Activated CD8-positive, alpha-beta memory T cell treated with anti-CD3 and anti-CD28 coated beads for 1 hour (primary cell): Measurements from ENCODE around the gene ZNF554.
"Not testable (repeated sequence)": the region's sequence is repeated elsewhere in the genome, so short reads cannot be mapped to it uniquely, and the experiment has no call there.

Experiments used
- DNase-seq, 2 donors: peaks; one replicate each; pipeline ENCODE4 v3.0.0-alpha.2; 2020; ENCODE audit warnings: low read depth in 1 of 2; ENCODE audit errors: extremely low read depth in 1 of 2

The ZNF554 gene

DNA sequence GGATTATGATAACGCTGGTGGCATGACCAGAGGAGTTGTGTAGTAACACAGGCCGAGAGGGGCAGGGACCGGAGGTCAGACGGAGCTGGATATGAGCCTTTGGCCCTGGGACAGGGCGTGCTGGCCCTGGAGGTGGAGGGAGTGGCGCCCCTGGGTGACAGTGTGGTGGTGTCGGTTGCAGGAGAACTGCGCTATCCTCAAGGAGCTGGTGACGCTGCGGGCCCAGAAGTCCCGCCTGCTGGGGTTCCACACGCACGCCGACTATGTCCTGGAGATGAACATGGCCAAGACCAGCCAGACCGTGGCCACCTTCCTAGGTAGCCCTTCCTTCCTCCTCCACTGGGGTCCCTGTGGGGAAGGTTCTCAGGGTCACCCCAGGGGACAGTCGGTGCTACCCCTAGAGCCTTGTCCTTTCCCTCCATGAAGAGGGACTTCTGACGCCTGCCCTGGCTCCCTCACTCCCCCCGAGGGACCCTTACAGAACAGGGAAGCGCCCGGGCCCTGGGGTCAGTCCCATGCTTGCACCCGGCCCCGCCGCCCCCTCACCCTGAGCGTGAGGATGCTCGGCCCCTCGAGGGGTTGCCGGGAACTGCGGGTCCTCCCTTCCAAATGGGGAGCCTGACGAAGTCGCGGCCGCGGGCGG, 12.8 kb upstream of the ZNF554 start:
- no peak for DNase-seq

GRCh38 chr19:2807379-2808128, 12.1 kb upstream of the ZNF554 start:
- no peak for DNase-seq

GRCh38 chr19:2808129-2808941, 11.3 kb upstream of the ZNF554 start:
- DNase-seq = no peak

DNA sequence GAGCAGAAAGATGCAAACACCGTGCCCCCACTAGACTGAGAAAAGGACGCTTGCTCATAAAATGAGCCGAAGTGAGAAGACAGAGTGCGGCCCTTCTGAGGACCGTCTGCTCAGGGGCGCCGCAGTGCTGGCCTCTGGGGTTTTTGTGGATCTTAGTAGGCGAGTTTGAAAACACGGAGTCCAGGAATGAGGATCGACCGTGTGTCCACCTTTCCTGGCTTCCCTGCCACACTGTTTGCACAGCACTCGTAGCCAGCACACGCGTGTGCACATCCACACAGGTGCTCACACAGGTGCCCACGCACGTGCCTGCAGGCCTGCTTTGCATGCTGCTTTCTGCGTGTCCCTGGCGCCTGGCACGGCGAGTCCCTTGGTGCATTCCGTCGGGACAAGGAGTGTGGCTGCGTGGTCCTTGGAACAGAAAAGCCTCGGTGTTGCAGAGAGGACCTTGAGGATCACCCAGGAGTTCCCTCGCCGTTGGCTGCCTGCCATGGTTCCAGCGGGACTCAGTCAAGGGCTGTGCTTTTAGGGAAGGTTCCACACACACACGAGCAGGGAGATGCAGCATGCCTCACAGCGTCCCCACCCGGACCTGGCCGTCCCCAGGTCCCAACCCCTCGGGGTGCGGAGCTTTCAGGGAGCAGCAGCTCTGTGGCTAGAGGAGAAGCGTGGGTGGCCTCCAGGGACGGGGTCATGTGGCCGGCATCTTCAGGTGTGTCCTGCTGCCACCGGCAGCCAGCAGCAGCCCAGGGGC, 10.1 kb upstream of the ZNF554 start:
- DNase-seq = no peak

DNA sequence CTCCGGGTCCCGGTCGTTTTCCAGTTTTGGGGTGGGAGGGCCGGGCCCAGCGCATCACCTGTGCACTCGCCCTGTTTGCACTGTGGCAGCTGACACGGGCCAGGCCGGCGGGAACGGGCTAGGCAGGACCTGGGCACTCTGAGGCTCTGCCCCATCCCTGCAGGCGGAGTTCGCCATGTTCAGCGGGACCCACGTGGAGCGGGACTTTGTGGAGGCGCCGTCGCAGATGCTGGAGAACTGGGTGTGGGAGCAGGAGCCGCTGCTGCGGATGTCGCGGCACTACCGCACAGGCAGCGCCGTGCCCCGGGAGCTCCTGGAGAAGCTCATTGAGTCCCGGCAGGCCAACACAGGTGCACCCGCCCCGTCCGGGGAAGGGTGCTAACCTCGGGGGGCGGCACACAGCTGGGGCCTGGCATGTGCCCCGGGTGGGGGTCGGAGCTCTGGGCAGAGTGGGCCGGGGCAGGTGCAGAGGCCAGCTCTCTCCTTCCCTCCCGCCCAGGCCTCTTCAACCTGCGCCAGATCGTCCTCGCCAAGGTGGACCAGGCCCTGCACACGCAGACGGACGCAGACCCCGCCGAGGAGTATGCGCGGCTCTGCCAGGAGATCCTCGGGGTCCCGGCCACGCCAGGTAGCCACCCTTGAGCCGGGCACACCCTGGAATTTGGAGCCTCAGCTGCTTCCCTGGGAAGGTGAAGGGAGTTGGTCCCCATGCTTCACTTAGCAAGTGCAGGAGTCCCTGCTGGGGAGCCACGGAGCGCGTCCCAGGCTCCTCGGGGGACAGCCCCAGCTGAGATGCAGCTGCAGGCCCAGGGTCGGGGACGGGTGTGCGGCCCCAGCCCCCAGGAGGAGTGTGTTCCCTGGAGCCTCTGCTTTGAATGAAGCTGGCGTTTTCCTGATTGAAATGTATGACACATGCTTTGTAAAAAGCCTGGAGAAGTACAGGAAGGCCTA, 9.3 kb upstream of the ZNF554 start:
- DNase-seq = no peak

- DNase-seq = no peak
These were observed 8.4 kb upstream of the ZNF554 start for GRCh38 chr19:2811221-2811722.

DNA sequence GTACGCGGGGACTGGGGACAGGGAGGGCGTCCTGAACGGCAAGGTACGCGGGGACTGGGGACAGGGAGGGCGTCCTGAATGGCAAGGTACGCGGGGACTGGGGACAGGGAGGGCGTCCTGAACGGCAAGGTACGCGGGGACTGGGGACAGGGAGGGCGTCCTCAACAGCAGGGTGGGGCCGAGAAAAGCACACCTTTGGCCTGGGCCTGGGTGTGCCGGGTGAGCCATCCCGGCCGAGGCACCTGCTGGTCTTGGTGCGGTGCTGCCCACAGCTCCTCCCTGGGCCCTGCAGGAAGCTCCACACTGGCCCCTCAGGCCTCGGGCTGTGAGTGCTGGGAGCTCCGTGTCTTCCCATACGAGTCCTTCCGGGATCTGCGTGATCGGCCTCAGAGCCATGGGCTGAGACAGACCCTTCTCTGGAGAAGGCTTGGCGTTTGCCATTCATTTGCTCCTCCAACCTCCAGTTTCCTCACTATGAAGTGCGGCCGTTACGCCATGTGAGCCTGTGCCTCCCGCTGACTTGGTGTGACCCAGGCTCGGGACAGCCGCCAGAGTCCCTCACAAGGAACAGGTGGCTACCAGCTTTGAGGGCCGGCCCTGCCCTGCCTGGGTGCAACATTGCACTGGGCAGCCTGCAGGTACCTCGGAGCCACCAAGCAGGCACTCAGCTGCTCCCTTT, 7.8 kb upstream of the ZNF554 start:
- no peak for DNase-seq

DNA sequence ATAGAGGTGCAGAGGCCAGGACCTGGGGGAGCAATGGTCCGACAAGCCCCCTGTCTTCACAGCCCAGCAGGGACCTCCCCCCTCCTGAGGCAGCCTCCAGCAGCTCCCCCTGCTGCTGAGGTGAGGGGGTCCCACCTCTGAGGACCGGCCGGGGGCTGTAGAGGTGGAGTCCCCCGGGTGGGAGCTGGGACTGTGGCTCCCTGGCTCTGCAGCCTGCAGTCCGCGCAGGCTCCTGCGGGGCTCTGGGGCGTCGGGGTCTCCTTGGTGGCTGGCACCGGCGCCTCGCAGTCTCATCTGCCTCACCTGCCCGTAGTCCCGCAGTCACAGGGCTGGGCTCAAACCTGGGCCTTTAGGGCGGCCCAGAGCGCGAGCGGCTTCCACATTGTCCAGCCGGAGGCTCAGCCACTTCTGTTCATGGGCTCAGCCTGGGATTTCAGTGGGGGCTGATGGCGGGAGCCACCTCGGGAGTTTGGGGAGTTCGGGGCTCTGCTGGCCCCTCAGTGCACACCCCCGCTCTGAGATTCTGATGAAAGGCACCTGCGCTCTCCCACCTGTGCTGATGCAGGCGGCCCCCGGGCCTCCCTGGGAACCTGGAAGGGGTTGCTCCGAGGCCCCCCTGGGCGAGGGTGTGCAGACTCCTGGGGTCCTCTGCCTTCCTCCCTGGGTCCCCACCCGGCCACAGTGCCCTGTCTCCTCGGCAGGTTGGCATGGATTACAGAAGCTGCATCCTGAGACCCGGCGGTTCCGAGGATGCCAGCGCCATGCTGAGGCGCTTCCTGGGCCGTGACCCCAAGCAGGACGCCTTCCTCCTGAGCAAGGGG, 7.0 kb upstream of the ZNF554 start:
- DNase-seq = no peak

DNA sequence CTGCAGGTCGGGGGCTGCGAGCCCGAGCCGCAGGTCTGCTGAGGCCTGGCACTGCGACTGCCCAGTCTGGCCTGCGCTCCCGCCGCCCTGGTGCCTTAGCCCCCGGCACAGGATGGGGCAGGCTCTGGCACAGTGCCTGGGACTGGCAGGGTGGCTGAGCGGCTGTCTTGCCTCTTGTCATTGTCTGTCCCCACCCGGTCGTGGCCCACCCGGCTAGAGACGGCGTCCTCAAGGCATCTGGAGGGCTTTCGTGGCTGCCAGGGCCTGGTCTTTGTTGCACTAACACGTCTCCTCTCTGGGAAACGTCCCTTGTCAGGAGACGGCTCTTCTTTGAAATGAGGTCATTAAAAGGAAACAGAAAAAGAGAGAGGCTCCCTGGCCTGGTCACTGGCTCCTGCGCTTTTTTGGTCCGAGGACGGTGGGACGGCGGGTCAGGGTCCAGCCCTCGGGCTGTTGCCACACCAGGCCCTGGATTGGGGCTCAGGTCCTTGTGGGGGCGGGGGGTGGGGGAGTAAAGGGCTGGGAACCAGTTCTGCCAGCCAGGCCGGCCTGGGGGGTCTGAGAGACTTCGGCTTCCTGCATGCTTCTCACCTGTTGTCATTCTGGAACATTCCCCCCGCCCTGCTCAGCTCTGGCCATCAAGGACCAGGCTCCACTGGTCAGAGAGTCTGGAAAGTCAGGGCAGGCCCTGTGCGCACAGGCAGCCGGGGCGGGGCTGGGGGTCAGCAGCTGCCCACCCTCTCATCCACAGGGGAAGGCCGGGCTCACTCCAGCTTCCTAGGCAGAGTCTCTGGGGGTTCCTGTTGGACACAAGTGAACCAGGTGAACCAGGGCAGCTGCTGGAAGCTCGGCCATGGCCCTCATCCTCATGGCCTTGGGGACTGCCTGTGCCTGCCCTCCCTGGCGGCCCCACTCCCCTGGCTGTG, 6.2 kb upstream of the ZNF554 start:
- DNase-seq = no peak

DNA sequence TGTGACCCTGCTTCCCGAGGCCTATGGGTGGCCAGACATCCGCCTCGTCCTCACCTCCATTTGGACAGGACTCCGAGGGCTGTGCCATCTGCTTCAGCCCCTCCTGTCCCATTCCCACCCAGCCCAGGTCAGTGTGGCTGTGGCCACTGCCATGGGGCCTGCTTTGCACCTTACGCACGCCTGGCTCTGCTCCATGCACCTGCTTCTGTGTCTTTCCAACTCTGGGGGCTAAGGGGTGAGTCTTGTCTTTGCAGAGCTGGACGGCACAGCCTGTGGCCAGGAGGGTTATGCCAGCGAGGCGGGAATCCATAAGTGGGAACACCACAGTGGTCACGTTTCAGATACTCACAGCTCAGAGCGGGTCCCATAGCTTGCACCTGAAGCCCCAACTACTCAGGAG, 5.2 kb upstream of the ZNF554 start:
- DNase-seq = no peak

DNA sequence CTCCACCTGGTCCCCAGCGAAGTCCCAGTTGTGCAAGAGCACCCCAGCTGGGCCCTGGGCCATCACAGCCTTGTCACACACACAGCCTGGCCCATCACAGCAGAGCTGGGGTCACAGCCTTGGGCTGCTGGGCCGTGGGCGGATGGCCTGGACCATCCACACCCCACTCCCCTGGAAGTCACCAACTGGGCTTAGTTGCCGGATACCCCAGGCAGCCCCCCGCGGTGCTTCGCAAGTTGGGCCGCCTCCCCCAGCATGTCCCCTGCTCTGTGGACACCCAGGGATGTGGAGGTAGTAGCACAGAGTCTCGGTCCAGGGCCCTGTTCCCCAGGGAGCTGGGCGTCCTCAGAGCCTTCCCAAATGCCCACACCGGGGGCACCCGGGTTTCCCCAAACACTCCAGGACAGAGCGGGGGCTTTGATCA, 4.5 kb upstream of the ZNF554 start:
- no peak for DNase-seq

DNA sequence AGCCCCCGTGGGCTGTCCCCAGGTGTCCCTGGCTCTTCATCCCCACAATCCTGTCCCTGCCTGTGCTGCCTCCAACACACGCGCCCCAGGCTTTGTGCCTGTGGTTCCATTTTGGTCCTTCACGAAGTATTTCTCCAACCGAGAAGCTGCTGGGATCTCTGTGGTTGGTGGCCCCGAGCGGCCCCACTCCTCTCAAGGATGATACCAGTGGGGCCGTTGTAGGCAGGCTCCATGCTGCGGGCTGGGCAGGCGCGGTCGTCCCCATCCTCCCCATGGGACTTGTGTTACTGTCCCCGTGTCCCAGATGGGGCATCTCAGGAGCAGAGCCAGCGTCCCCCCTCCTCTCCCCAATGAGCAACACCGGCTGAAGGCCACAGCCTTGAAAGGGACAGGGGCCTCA, 3.7 kb upstream of the ZNF554 start:
- DNase-seq = no peak

- no peak for DNase-seq
These were observed 3.0 kb upstream of the ZNF554 start for GRCh38 chr19:2816641-2817040.

DNA sequence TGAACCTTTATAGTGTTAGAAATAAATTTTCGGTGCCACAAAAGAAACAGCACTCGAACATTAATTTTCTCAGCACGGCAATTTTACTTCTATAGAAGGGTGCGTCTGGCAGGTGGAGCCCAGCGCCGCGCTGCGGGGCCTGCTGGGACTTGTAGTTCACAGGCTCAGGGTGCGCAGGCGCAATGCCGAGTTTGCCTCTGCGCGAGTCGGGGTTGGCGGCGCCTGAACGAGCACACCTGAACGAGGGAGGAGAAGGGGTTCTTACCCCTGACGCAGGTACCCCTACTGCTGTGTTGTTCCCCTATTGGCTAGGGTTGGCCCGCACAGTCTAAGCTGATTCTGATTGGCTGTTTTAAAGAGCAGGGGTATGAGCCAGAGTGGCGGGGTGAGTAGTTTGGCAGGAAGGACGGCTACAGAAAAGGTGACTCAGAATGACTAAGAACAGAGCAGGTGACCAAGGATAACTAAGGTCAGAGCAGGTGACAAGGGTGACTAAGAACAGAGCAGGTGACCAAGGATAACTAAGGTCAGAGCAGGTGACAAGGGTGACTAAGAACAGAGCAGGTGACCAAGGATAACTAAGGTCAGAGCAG, 2.3 kb upstream of the ZNF554 start:
- not testable (repeated sequence) for DNase-seq

GRCh38 chr19:2820112-2820702, 539 bp downstream of the ZNF554 start:
- DNase-seq = no peak

DNA sequence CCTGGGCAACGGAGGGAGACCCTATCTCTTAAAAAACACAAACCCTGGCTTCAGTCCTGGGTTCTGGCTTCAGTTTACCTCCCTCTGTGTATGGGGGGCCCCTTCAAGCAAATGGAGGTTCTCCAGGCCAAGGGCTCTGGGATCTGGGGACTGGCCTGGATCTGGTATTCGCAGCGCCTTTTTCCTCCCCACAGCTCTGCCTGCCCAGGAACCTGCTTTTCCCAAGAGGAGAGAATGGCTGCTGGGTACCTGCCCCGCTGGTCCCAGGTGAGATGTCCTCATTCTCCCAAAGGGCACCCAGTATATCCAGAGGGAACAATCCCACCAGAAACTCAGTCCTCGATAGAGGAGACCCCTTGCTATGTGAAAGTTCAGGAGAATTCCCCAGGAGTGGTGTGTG, 3.2 kb downstream of the ZNF554 start:
- no peak for DNase-seq

DNA sequence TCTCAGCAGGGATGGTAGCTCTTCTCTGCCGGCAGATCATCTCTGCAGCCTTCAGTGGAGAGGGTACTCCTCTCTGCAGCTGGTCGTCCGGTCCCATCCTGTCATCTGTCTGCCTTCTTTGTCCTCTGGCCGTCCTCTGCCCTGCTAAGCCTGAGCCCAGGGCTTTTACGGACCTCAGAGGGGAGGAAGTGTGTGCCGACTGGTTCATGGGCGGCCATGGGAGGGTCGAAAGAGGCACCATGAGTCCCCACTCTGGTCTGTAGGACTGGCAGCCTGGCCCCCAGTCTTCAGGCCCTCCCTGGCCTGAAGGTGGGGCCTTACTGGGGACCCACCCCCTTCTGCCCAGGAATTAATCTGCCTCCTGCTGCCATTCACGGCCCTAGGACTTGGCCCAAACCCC, 4.0 kb downstream of the ZNF554 start:
- no peak for DNase-seq
